Epithelial cell of prostate (primary cell): Measurements from ENCODE around the gene CPXM2.

ENCODE experiments used
- DNase-seq: peaks from one replicate; pipeline ENCODE4 v3.0.0-alpha.2; 2011; ENCODE audit warnings: low read depth, low spot score
- H3K27ac ChIP-seq: fragments of 450-650 bp; 2 replicates; pipeline ENCODE4 v1.5.1; 2017; ENCODE audit warnings: mild to moderate bottlenecking

The CPXM2 gene

GRCh38 chr10:123781956-123782500, 109.6 kb downstream of the CPXM2 start:
- H3K27ac ChIP-seq: peak overlapping the region; percentile 70
- no peak for DNase-seq

- no peak for DNase-seq
- H3K27ac ChIP-seq: peak overlapping the region; percentile 70
Observed at GRCh38 chr10:123781324-123781900, 110.2 kb downstream of the CPXM2 start.

GRCh38 chr10:123778719-123779517, 112.7 kb downstream of the CPXM2 start:
- no peak for DNase-seq
- H3K27ac ChIP-seq: no peak overlapping the region

- H3K27ac ChIP-seq: no peak overlapping the region
- DNase-seq: no peak
Observed at GRCh38 chr10:123777881-123778280, 113.7 kb downstream of the CPXM2 start.

GRCh38 chr10:123774132-123774742, 117.4 kb downstream of the CPXM2 start:
- H3K27ac ChIP-seq: no peak overlapping the region
- DNase-seq: no peak

GRCh38 chr10:123772645-123773508, 118.7 kb downstream of the CPXM2 start:
- no peak for DNase-seq
- H3K27ac ChIP-seq: no peak overlapping the region

- no peak overlapping the region for H3K27ac ChIP-seq
- DNase-seq: no peak
Observed at GRCh38 chr10:123771877-123772644, 119.5 kb downstream of the CPXM2 start.

GRCh38 chr10:123769647-123770046, 122.0 kb downstream of the CPXM2 start:
- no peak for DNase-seq
- no peak overlapping the region for H3K27ac ChIP-seq

- DNase-seq: no peak
- no peak overlapping the region for H3K27ac ChIP-seq
Observed at GRCh38 chr10:123766761-123767160, 124.8 kb downstream of the CPXM2 start.

GRCh38 chr10:123766012-123766411, 125.6 kb downstream of the CPXM2 start:
- no peak overlapping the region for H3K27ac ChIP-seq
- DNase-seq: no peak

- no peak for DNase-seq
- no peak overlapping the region for H3K27ac ChIP-seq
Observed at GRCh38 chr10:123761666-123762230, 129.9 kb downstream of the CPXM2 start.

GRCh38 chr10:123761038-123761428, 130.6 kb downstream of the CPXM2 start:
- DNase-seq: no peak
- no peak overlapping the region for H3K27ac ChIP-seq

- H3K27ac ChIP-seq: no peak overlapping the region
- DNase-seq: no peak
Observed at GRCh38 chr10:123760356-123761037, 131.1 kb downstream of the CPXM2 start.

GRCh38 chr10:123759501-123760031, 132.0 kb downstream of the CPXM2 start:
- no peak for DNase-seq
- H3K27ac ChIP-seq: no peak overlapping the region

- DNase-seq: no peak
- H3K27ac ChIP-seq: no peak overlapping the region
Observed at GRCh38 chr10:123759041-123759440, 132.6 kb downstream of the CPXM2 start.

GRCh38 chr10:123757853-123758252, 133.8 kb downstream of the CPXM2 start:
- no peak overlapping the region for H3K27ac ChIP-seq
- DNase-seq: no peak

GRCh38 chr10:123755061-123755460, 136.5 kb downstream of the CPXM2 start:
- H3K27ac ChIP-seq: no peak overlapping the region
- no peak for DNase-seq

GRCh38 chr10:123754123-123754522, 137.5 kb downstream of the CPXM2 start:
- no peak overlapping the region for H3K27ac ChIP-seq
- DNase-seq: no peak
